RKO (cell line): ENCODE measurements around the gene PPP2R5C.

Experiments used
- DNase-seq: peaks from one replicate; pipeline ENCODE4 v3.0.0-alpha.2; 2016; ENCODE audit warnings: low spot score

Gene PPP2R5C

DNA sequence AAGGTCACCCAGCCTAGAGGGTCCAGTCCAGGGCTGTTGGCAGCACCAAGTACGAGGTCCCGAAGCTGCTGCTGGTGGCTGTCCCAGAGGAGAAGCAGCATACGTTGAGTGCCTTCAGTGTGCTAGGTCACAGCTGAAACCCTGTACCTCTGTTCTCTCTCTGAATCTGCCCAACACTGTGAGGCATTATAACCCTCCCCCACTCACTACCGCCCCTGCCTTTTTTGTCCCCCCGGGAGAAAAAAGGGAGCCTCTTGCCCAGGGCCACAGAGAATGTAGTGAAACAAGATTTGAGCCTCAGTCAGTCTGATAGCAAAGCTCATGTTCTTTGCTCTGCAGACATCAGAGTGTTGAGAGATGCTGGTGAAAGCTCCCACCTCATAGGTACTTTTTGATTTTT lies 53.4 kb downstream of the PPP2R5C start:
- no peak for DNase-seq

DNA sequence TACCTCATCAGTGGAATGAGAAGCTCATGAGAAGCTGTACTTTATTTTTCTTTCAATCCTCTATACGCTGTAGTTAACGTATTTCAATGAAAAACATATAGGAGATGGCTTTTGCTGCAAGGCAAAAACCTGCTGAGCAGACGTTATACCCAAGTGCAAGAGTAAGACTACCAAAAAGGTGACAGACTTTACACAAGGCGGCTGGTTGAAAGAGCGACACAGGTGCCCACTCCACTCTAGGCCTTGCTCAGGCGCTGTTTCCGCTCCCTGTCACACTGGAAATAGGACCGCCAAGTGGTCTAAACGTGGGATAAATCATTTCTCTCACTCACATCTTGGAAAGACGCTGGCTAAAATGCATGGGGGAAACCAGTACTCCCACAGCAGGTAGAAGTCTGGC lies 54.5 kb downstream of the PPP2R5C start:
- no peak for DNase-seq

DNA sequence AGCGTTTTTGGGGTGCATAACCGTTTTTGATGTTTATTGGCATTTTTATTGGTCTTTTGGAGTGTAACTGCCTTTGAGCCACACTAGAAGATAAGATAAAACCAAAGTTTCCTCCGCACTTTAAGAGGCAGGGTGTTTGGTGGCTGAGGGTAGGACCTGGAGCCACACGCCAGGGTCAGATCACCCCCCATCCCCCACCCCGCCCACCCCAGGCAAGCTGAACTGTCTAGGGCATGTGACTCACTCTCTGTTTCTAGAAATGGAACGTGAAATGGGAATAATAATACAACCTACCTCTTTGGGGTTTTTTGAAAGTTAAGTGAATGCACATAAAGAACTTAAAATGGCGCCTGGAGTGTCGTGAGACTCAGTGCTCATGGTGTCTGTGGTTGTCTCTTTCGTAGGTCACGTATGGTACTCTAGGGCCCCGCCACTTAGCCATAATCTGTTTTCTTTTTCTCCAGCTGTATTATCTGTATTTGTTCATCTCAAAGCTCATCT lies 56.0 kb downstream of the PPP2R5C start:
- DNase-seq = no peak

DNA sequence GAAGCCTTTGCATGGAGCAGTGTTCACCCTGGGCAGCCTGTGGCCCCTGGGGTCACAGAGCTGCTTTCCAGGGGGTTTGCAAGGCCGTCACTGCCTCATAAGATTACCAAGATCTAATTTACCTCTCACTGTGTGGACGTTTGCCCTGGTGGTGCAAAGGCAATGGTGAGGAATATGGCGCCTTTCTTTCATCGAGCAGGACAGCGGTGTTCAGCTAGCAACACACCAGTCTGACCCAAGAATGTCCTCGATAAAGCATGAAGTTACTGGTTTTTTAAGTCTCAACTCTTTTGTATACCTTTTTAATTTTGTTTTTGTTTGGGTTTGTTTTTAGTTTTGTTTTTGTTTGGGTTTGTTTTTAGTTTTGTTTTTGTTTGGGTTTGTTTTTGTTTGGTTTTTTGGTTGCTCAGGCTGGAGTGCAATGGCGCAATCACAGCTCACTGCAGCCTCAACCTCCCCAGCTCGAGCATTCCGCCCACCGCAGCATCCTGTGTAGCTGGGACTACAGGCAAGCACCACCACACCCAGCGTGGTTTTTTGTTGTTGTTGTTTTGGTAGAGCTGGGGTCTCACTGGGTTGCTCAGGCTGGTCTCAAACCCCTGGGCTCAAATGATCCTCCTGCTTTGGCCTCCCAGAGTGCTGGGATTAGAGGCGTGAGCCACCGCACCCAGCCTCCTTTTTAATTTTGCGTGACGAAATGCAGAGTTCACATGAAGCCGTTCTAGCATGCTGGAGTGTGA lies 57.9 kb downstream of the PPP2R5C start:
- DNase-seq = no peak

GRCh38 chr14:101820283-101820798 lies 58.8 kb downstream of the PPP2R5C start:
- DNase-seq = no peak

GRCh38 chr14:101821528-101821927 lies 60.0 kb downstream of the PPP2R5C start:
- no peak for DNase-seq

- no peak for DNase-seq
Observed at GRCh38 chr14:101823066-101823465, 61.6 kb downstream of the PPP2R5C start.

GRCh38 chr14:101823511-101824120 lies 62.1 kb downstream of the PPP2R5C start:
- no peak for DNase-seq

DNA sequence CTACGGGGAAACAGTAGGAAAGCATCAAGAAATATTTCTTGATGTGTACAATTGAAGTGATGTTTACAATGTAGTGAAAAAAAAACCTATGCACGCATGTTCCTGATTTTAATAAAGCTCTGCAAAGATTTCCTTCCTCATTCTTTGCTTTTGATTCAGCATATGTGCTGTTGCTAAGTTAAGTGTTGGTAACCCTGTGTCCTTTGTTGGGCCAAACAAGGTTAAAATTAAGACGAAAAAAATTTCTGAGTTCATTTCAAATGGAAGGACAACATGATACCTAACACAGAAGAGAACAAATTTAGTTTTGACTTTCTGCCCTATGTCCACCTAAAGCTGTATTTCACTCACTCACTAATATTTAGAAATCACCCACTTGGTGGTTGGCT lies 62.8 kb downstream of the PPP2R5C start:
- no peak for DNase-seq

- DNase-seq = no peak
Observed at GRCh38 chr14:101825797-101826196, 64.3 kb downstream of the PPP2R5C start.

DNA sequence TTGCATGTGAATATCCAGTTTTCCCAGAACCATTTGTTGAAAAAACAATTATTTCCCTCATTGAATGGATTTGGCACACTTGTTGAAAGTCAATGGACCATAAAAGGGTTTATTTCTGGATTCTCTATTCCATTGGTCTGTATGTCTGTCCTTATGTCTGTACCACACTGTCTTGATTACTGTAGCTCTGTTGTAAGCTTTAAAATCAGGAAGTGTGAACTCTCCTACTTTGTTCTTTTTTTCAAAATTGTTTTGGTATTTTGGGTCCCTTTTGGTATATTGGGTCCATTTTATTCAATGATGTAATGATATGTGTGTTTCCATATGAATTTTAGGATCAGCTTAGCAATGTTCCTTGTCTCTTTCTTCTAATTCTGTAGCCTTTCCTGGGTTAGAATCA lies 64.8 kb downstream of the PPP2R5C start:
- DNase-seq = no peak

- DNase-seq = no peak
Observed at GRCh38 chr14:101827286-101827685, 65.8 kb downstream of the PPP2R5C start.

- no peak for DNase-seq
Observed at GRCh38 chr14:101828046-101828445, 66.5 kb downstream of the PPP2R5C start.

- no peak for DNase-seq
Observed at GRCh38 chr14:101830271-101830670, 68.8 kb downstream of the PPP2R5C start.

- no peak for DNase-seq
Observed at GRCh38 chr14:101833045-101833444, 71.5 kb downstream of the PPP2R5C start.

GRCh38 chr14:101834397-101834796 lies 72.9 kb downstream of the PPP2R5C start:
- no peak for DNase-seq

GRCh38 chr14:101834800-101835547 lies 73.5 kb downstream of the PPP2R5C start:
- DNase-seq = no peak

DNA sequence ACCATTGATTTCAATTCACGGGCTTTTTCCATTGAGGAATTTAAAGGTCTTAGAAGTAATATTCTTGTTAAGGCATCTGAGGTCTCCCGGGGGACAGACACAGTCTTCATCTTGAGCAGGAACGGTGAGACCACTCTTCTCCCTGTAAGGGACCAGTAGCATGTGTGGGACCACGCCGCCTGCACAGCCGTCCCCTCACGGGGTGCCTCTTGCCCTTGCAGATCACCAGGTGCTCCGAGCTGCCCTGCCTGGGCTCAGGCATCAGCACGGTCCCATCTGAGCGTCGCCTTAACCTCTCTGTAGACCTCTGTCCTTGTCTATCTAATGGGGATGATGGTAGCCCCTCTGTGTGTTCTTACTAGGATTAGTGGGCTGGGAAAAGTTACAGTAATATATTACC lies 74.1 kb downstream of the PPP2R5C start:
- DNase-seq = no peak

DNA sequence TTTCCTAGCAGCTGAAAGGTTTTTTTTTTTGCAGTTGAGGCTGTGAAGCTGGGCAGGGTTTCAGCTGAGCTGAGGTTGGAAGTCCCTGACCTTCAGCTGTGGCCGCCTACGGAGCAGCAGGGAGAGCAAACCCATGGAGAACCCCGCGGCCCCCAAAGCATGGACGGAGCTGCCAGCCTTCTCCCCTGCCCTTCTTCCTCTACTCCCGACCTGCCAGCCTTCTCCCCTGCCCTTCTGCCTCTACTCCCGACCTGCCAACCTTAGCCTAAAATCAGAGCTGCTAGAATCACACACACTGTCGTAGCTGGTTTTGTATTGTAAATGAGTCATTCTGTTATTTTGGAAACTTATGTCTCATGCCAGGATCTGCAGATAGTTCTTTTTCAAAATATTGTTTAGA lies 74.6 kb downstream of the PPP2R5C start:
- DNase-seq = no peak

- no peak for DNase-seq
Observed at GRCh38 chr14:101838476-101838875, 77.0 kb downstream of the PPP2R5C start.

GRCh38 chr14:101839236-101839635 lies 77.7 kb downstream of the PPP2R5C start:
- no peak for DNase-seq

GRCh38 chr14:101839661-101840060 lies 78.2 kb downstream of the PPP2R5C start:
- no peak for DNase-seq
